Measurements from ENCODE around the gene MRPL49. TPM values are rescaled to one million over a fixed set of nuclear protein-coding genes. Genes with fewer than 3 reads are reported as not detected.

MRPL49 gene
- total and polyA plus RNA-seq, 2 donors (not counting 1 experiment from before 2014, with no cell fraction given): 39.6 to 48.5 TPM

GRCh38 chr11:65107751-65108468 lies 14.2 kb upstream of the MRPL49 start:
- H3K4me3 Mint-ChIP-seq: no peak overlapping the region
- H3K27me3 ChIP-seq (replicated peaks in 1 of 4; ENCODE audit: control extremely low read depth in 1 of 4, control insufficient read depth in 3 of 4, insufficient read depth in 4 of 4, low read length in 3 of 4): no peaks in the 10 kb centered on the region
- no peak overlapping the region for H3K27ac ChIP-seq (ENCODE audit: low read length in 2 of 2)
- POLR2A ChIA-PET: interaction anchor here (1.0 kb wide), 1 partner anchor 10 kb away, joined by 4 read pairs; the partner anchor contains the start of gene ZNHIT2
- H3K4me3 ChIP-seq (ENCODE audit: control extremely low read depth in 1 of 5, extremely low read depth in 1 of 5, insufficient read depth in 1 of 5, low read depth in 2 of 5, low read length in 4 of 5): no peak overlapping the region
- no peaks in the 10 kb centered on the region for H3K9me3 ChIP-seq (ENCODE audit: control extremely low read depth in 1 of 3, control insufficient read depth in 2 of 3, insufficient read depth in 1 of 3, low read length in 2 of 3)
- peaks cover 44% of the 10 kb centered on the region for H3K79me2 ChIP-seq (ENCODE audit: control insufficient read depth, insufficient read depth, low read length)
- H4K20me1 ChIP-seq (ENCODE audit: control insufficient read depth, insufficient read depth, low read length, poor library complexity, severe bottlenecking): peaks cover 35% of the 10 kb centered on the region
- TF ChIP-seq CTCF (IDR thresholded peaks at IDR 0.05) (no peak), EZH2 (IDR thresholded peaks at IDR 0.05; ENCODE audit: borderline replicate concordance, insufficient read depth, low read depth, low read length, poor library complexity, severe bottlenecking) (no peak)
- peaks cover 14 to 27% of the 10 kb centered on the region in 2 donors for H3K4me1 ChIP-seq (ENCODE audit: control insufficient read depth in 2 of 2, insufficient read depth in 2 of 2, low read length in 2 of 2)
- CTCF ChIA-PET: interaction anchor here (1.3 to 7.7 kb wide), 5 partner anchors 10 to 158 kb away, joined by 4 to 118 read pairs (median 47); partner anchors contain the start of genes CAPN1, FAU, MRPL49 and VPS51
- no peak overlapping the region for H3K4me2 ChIP-seq (replicated peaks; ENCODE audit: low read depth, low read length, poor library complexity, severe bottlenecking)
- H2AFZ ChIP-seq (ENCODE audit: insufficient read depth, low read depth, low read length, poor library complexity, severe bottlenecking): no peak overlapping the region
- 97% methylated on average over 52 of the region's 52 CpGs for WGBS (ENCODE audit: insufficient coverage)
- ATAC-seq (ENCODE audit: low read depth) (no peak), DNase-seq (no peak)
- H3K4me1 Mint-ChIP-seq: peaks cover 30% of the 10 kb centered on the region
- intact Hi-C loops (cut with micrococcal nuclease): no loop called here
- no peak overlapping the region for H3K27ac Mint-ChIP-seq
- no peak overlapping the region for H3K9ac ChIP-seq (ENCODE audit: low read length)
- H3K27me3 Mint-ChIP-seq: no peaks in the 10 kb centered on the region
- no peaks in the 10 kb centered on the region for H3K9me3 Mint-ChIP-seq (ENCODE audit: insufficient read depth)
- peaks cover 0 to 40% of the 10 kb centered on the region in 2 experiments for H3K36me3 ChIP-seq (replicated peaks in 1 of 2; ENCODE audit: control extremely low read depth in 1 of 2, control insufficient read depth in 1 of 2, extremely low read depth in 1 of 2, insufficient read depth in 2 of 2, low read length in 1 of 2)

All from B cell (primary cell).